ENCODE data around the gene ICAM3.
A peak's percentile ranks its signal among the peaks of the same experiment; 100 is the strongest.

The ICAM3 gene

DNA sequence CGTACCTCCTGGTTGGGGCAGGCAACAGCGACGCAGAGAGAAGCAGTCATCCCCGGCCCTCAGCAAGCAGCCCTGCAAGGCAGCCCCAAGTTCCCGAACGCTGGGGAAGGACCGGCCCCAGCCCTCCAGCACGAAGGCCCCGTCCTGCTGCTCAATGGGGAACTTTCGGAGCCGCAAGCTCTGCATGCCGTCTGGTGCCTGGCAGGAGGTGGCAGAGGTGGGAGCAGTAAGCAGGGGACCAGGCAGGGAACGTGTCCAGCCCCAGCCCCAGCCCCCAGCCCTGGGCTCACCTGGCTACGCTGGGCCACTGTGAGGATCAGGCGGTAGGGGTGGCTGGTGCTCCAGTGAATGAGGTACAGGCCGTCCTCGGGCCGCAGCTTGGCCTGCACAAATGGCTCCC lies 22.8 kb upstream of the ICAM3 start:
- no peaks in the 10 kb centered on the region for H3K4me1 ChIP-seq (ENCODE audit: insufficient read depth, poor library complexity, severe bottlenecking)
- peaks cover 21% of the 10 kb centered on the region for H3K36me3 ChIP-seq (ENCODE audit: low read depth)
- no peaks in the 10 kb centered on the region for H3K9me3 ChIP-seq (ENCODE audit: severe bottlenecking)
- TF ChIP-seq, protein P1, sequence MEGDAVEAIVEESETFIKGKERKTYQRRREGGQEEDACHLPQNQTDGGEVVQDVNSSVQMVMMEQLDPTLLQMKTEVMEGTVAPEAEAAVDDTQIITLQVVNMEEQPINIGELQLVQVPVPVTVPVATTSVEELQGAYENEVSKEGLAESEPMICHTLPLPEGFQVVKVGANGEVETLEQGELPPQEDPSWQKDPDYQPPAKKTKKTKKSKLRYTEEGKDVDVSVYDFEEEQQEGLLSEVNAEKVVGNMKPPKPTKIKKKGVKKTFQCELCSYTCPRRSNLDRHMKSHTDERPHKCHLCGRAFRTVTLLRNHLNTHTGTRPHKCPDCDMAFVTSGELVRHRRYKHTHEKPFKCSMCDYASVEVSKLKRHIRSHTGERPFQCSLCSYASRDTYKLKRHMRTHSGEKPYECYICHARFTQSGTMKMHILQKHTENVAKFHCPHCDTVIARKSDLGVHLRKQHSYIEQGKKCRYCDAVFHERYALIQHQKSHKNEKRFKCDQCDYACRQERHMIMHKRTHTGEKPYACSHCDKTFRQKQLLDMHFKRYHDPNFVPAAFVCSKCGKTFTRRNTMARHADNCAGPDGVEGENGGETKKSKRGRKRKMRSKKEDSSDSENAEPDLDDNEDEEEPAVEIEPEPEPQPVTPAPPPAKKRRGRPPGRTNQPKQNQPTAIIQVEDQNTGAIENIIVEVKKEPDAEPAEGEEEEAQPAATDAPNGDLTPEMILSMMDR (IDR thresholded peaks at IDR 0.05; ENCODE audit: poor library complexity, severe bottlenecking) = no peak
- DNase-seq (ENCODE audit: low spot score) = no peak
- ATAC-seq (ENCODE audit: low read depth) = no peak
- no peak overlapping the region for H3K4me3 ChIP-seq (ENCODE audit: severe bottlenecking)
- no peaks in the 10 kb centered on the region for H3K27me3 ChIP-seq (ENCODE audit: insufficient read depth, poor library complexity, severe bottlenecking)
- H3K27ac ChIP-seq (ENCODE audit: poor library complexity, severe bottlenecking) = no peak overlapping the region

DNA sequence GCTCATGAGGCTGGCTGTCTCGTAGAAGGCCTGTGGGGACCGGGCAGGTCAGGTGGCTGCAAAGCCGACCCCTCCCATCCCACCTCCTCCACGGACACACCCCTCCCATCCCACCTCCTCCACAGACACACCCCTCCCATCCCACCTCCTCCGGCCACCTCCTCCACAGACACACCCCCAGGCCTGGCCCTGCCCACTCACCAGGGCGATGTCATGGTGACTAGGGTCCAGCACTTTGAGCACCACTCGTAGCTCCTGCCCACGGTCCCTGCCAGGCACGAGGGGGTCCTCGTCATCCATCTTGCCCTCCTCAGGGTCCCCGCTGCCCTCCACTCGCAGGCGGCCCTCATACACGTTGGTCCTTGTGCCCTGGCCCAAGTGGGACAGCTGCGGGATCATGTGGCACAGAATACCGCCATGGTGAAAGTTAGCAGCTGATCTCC lies 22.2 kb upstream of the ICAM3 start:
- DNase-seq (ENCODE audit: low spot score) (no peak), ATAC-seq (ENCODE audit: low read depth) (no peak)
- TF ChIP-seq, protein P1 (IDR thresholded peaks at IDR 0.05; ENCODE audit: poor library complexity, severe bottlenecking) = no peak
- Histone ChIP-seq H3K4me1 (ENCODE audit: insufficient read depth, poor library complexity, severe bottlenecking) (no peaks in the 10 kb centered on the region), H3K27ac (ENCODE audit: poor library complexity, severe bottlenecking) (no peak overlapping the region), H3K4me3 (ENCODE audit: severe bottlenecking) (no peak overlapping the region), H3K9me3 (ENCODE audit: severe bottlenecking) (no peaks in the 10 kb centered on the region), H3K27me3 (ENCODE audit: insufficient read depth, poor library complexity, severe bottlenecking) (no peaks in the 10 kb centered on the region), H3K36me3 (ENCODE audit: low read depth) (peaks cover 21% of the 10 kb centered on the region)

DNA sequence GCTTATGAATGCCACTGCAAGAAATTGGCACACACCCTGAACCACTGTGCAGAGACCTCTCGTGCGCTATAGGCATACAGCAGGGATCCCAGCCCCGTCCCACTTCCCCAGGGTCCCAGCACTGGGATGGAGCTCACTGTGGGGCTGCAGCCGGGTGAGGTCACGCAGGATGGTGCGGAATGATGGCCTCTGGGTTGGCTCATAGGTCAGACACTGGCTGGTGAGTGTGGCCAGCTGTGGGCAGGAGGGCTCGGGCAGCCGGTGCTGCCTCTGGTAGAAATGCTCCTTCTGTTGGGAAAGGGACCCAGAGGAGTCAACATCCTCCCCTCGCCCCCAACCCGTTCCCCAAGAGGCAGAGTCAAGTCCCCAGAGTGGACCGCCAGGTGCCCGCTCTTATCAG lies 17.0 kb upstream of the ICAM3 start:
- Histone ChIP-seq H3K9me3 (ENCODE audit: severe bottlenecking) (no peaks in the 10 kb centered on the region), H3K4me3 (ENCODE audit: severe bottlenecking) (no peak overlapping the region), H3K36me3 (ENCODE audit: low read depth) (peaks cover 45% of the 10 kb centered on the region), H3K27me3 (ENCODE audit: insufficient read depth, poor library complexity, severe bottlenecking) (no peaks in the 10 kb centered on the region), H3K27ac (ENCODE audit: poor library complexity, severe bottlenecking) (no peak overlapping the region), H3K4me1 (ENCODE audit: insufficient read depth, poor library complexity, severe bottlenecking) (no peaks in the 10 kb centered on the region)
- DNase-seq (ENCODE audit: low spot score) (no peak), ATAC-seq (ENCODE audit: low read depth) (no peak)
- TF ChIP-seq, protein P1 (IDR thresholded peaks at IDR 0.05; ENCODE audit: poor library complexity, severe bottlenecking) = no peak

DNA sequence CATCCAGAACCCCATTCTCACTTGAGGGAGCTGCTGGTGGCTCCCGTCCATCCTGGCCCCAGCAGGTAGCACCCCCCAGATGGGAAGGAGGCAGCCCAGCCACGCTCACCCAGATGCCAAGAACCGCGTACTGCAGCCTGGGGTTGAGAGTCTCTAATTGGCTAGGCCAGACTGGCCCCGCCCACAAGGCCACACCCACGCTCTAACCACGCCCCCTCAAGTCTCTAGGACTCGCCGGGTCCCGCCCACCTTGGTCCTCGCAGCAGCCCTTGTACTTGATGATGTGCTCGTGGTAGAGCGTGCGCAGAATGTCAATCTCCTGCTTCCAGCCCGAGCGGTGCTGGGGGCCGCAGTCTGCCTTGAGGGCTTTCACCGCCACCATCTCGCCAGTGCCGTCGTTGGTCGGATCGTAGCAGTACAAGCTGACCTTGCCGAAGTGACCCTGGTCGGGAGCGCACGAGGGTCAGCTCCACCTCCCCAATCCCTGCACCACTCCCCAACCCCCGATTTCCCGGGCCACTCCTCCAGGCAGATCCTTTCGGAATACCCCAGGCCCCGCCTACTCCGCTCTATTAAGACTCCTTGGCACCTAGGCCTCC lies 14.5 kb upstream of the ICAM3 start:
- DNase-seq (ENCODE audit: low spot score) (peak; percentile 67), ATAC-seq (ENCODE audit: low read depth) (peak; percentile 33; the same call in 1 of the 3 replicates)
- peaks cover 46% of the 10 kb centered on the region for H3K36me3 ChIP-seq (ENCODE audit: low read depth)
- no peaks in the 10 kb centered on the region for H3K9me3 ChIP-seq (ENCODE audit: severe bottlenecking)
- no peak overlapping the region for H3K27ac ChIP-seq (ENCODE audit: poor library complexity, severe bottlenecking)
- no peaks in the 10 kb centered on the region for H3K4me1 ChIP-seq (ENCODE audit: insufficient read depth, poor library complexity, severe bottlenecking)
- TF ChIP-seq, protein P1 (IDR thresholded peaks at IDR 0.05; ENCODE audit: poor library complexity, severe bottlenecking) = no peak
- H3K27me3 ChIP-seq (ENCODE audit: insufficient read depth, poor library complexity, severe bottlenecking) = no peaks in the 10 kb centered on the region
- H3K4me3 ChIP-seq (ENCODE audit: severe bottlenecking) = no peak overlapping the region

All from RWPE2 (cell line).